Measurements from ENCODE around the gene FBLIM1.

The FBLIM1 gene

GRCh38 chr1:15748690-15749398 is 9.8 kb upstream of the FBLIM1 start:
- Histone ChIP-seq H3K36me3 (ENCODE audit: control insufficient read depth in 2 of 2, insufficient read depth in 2 of 2, low read length in 2 of 2) (no peaks in the 10 kb centered on the region), H3K4me3 (ENCODE audit: low read length in 2 of 2) (no peak overlapping the region), H3K4me1 (ENCODE audit: control insufficient read depth, insufficient read depth, low read length) (peaks cover 11% of the 10 kb centered on the region), H3K27me3 (ENCODE audit: control insufficient read depth in 1 of 2, insufficient read depth in 2 of 2, low read length in 2 of 2) (no peaks in the 10 kb centered on the region), H3K9ac (ENCODE audit: low read length in 2 of 2) (no peak overlapping the region), H3K9me3 (ENCODE audit: control insufficient read depth in 2 of 2, low read length in 2 of 2) (no peaks in the 10 kb centered on the region), H3K27ac (ENCODE audit: low read length) (no peak overlapping the region)

DNA sequence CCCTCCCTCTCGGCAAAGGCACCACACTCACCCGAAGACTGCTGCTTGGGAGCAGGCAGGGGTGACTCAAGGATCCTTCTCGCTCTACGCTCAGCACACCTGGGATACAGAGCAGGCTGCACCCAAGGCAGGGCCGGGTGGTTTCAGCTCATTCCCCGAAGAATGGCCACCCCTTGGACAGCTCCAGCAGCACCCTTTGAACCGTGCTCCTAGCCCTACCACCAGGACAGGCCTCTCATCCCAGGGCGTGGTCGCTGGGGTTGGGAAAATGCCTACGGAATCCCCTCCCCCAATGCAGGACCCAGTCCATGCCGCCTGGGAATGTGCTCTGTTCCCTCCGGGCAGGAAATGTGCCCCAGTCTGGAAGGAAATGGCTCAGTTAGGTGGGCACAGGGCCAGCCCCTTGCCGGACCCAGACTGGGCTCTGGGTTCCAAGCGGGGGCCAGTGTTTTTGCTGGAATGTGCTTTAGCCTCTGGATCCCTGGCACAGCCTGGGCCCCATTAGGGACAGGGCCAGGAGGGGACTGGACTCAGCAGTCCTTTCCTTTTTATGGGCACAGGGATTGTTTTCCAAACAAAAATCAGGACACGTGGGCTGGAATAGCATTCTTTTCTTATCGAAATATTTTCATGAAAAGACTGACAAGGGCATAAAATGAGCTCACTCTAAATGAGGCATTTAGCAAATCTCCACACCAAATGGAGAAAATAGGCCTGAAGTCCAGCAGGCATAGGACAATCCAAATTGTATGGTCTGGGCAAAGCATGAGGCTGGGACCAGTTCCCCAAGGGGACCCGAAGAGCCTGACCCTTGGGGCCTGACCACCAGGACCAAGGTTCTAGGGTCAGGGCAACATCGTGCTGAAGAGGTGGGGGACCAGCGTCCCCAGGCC is 8.9 kb upstream of the FBLIM1 start:
- H3K4me1 ChIP-seq (ENCODE audit: control insufficient read depth, insufficient read depth, low read length): peaks cover 11% of the 10 kb centered on the region
- H3K27me3 ChIP-seq (ENCODE audit: control insufficient read depth in 1 of 2, insufficient read depth in 2 of 2, low read length in 2 of 2): no peaks in the 10 kb centered on the region
- H3K36me3 ChIP-seq (ENCODE audit: control insufficient read depth in 2 of 2, insufficient read depth in 2 of 2, low read length in 2 of 2): no peaks in the 10 kb centered on the region
- H3K9me3 ChIP-seq (ENCODE audit: control insufficient read depth in 2 of 2, low read length in 2 of 2): no peaks in the 10 kb centered on the region
- no peak overlapping the region for H3K4me3 ChIP-seq (ENCODE audit: low read length in 2 of 2)
- H3K9ac ChIP-seq (ENCODE audit: low read length in 2 of 2): no peak overlapping the region
- no peak overlapping the region for H3K27ac ChIP-seq (ENCODE audit: low read length)

- Histone ChIP-seq H3K4me3 (ENCODE audit: low read length in 2 of 2) (no peak overlapping the region), H3K4me1 (ENCODE audit: control insufficient read depth, insufficient read depth, low read length) (peaks cover 11% of the 10 kb centered on the region), H3K9ac (ENCODE audit: low read length in 2 of 2) (no peak overlapping the region), H3K27ac (ENCODE audit: low read length) (no peak overlapping the region), H3K9me3 (ENCODE audit: control insufficient read depth in 2 of 2, low read length in 2 of 2) (no peaks in the 10 kb centered on the region), H3K36me3 (ENCODE audit: control insufficient read depth in 2 of 2, insufficient read depth in 2 of 2, low read length in 2 of 2) (no peaks in the 10 kb centered on the region), H3K27me3 (ENCODE audit: control insufficient read depth in 1 of 2, insufficient read depth in 2 of 2, low read length in 2 of 2) (no peaks in the 10 kb centered on the region)
Measured at GRCh38 chr1:15750924-15751323, 7.7 kb upstream of the FBLIM1 start.

- Histone ChIP-seq H3K9ac (ENCODE audit: low read length in 2 of 2) (no peak overlapping the region), H3K36me3 (ENCODE audit: control insufficient read depth in 2 of 2, insufficient read depth in 2 of 2, low read length in 2 of 2) (no peaks in the 10 kb centered on the region), H3K27ac (ENCODE audit: low read length) (no peak overlapping the region)
Measured at GRCh38 chr1:15751717-15752116, 6.9 kb upstream of the FBLIM1 start.

GRCh38 chr1:15753776-15754175 is 4.8 kb upstream of the FBLIM1 start:
- Histone ChIP-seq H3K27me3 (ENCODE audit: control insufficient read depth in 1 of 2, insufficient read depth in 2 of 2, low read length in 2 of 2) (no peaks in the 10 kb centered on the region), H3K9me3 (ENCODE audit: control insufficient read depth in 2 of 2, low read length in 2 of 2) (no peaks in the 10 kb centered on the region), H3K4me3 (ENCODE audit: low read length in 2 of 2) (no peak overlapping the region), H3K9ac (ENCODE audit: low read length in 2 of 2) (no peak overlapping the region), H3K4me1 (ENCODE audit: control insufficient read depth, insufficient read depth, low read length) (peaks cover 19% of the 10 kb centered on the region), H3K27ac (ENCODE audit: low read length) (no peak overlapping the region), H3K36me3 (ENCODE audit: control insufficient read depth in 2 of 2, insufficient read depth in 2 of 2, low read length in 2 of 2) (no peaks in the 10 kb centered on the region)

More at GRCh38 chr1:15751717-15752116, 6.9 kb upstream of the FBLIM1 start:
- Histone ChIP-seq H3K4me1 (ENCODE audit: control insufficient read depth, insufficient read depth, low read length) (peaks cover 11% of the 10 kb centered on the region), H3K27me3 (ENCODE audit: control insufficient read depth in 1 of 2, insufficient read depth in 2 of 2, low read length in 2 of 2) (no peaks in the 10 kb centered on the region), H3K9me3 (ENCODE audit: control insufficient read depth in 2 of 2, low read length in 2 of 2) (no peaks in the 10 kb centered on the region), H3K4me3 (ENCODE audit: low read length in 2 of 2) (no peak overlapping the region)

GRCh38 chr1:15755021-15755645 is 3.5 kb upstream of the FBLIM1 start:
- no peak overlapping the region for H3K4me3 ChIP-seq (ENCODE audit: low read length in 2 of 2)

DNA sequence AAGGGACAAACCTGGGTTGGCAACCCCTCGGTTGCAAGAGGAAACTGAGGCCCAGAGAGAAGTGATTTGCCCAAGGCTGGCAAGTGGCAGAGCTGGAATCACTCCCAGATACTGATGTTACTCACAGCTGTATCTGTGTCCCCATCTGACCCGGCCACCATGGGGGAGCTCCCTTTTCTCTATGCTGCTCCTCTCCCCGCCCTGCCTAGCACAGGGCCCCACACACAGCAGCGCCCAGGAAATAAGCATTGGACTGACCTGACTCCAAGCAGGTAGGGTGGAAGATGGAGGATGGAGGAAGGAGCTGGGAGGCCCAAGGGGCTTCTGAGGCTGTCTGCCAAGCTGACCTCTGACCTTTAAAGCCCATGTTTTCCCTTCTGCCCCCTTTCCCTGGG is 3.0 kb upstream of the FBLIM1 start:
- H3K9ac ChIP-seq (ENCODE audit: low read length in 2 of 2): no peak overlapping the region
- peaks cover 18% of the 10 kb centered on the region for H3K4me1 ChIP-seq (ENCODE audit: control insufficient read depth, insufficient read depth, low read length)
- no peak overlapping the region for H3K27ac ChIP-seq (ENCODE audit: low read length)
- H3K36me3 ChIP-seq (ENCODE audit: control insufficient read depth in 2 of 2, insufficient read depth in 2 of 2, low read length in 2 of 2): no peaks in the 10 kb centered on the region
- no peak overlapping the region for H3K4me3 ChIP-seq (ENCODE audit: low read length in 2 of 2)
- H3K27me3 ChIP-seq (ENCODE audit: control insufficient read depth in 1 of 2, insufficient read depth in 2 of 2, low read length in 2 of 2): no peaks in the 10 kb centered on the region
- H3K9me3 ChIP-seq (ENCODE audit: control insufficient read depth in 2 of 2, low read length in 2 of 2): no peaks in the 10 kb centered on the region

More at GRCh38 chr1:15755021-15755645, 3.5 kb upstream of the FBLIM1 start:
- H3K27ac ChIP-seq (ENCODE audit: low read length): no peak overlapping the region
- no peaks in the 10 kb centered on the region for H3K9me3 ChIP-seq (ENCODE audit: control insufficient read depth in 2 of 2, low read length in 2 of 2)
- H3K27me3 ChIP-seq (ENCODE audit: control insufficient read depth in 1 of 2, insufficient read depth in 2 of 2, low read length in 2 of 2): no peaks in the 10 kb centered on the region
- H3K9ac ChIP-seq (ENCODE audit: low read length in 2 of 2): no peak overlapping the region
- peaks cover 16% of the 10 kb centered on the region for H3K4me1 ChIP-seq (ENCODE audit: control insufficient read depth, insufficient read depth, low read length)
- no peaks in the 10 kb centered on the region for H3K36me3 ChIP-seq (ENCODE audit: control insufficient read depth in 2 of 2, insufficient read depth in 2 of 2, low read length in 2 of 2)

- Histone ChIP-seq H3K27me3 (ENCODE audit: control insufficient read depth in 1 of 2, insufficient read depth in 2 of 2, low read length in 2 of 2) (no peaks in the 10 kb centered on the region), H3K27ac (ENCODE audit: low read length) (no peak overlapping the region), H3K4me1 (ENCODE audit: control insufficient read depth, insufficient read depth, low read length) (peaks cover 24% of the 10 kb centered on the region), H3K36me3 (ENCODE audit: control insufficient read depth in 2 of 2, insufficient read depth in 2 of 2, low read length in 2 of 2) (no peaks in the 10 kb centered on the region), H3K9ac (ENCODE audit: low read length in 2 of 2) (no peak overlapping the region), H3K9me3 (ENCODE audit: control insufficient read depth in 2 of 2, low read length in 2 of 2) (no peaks in the 10 kb centered on the region), H3K4me3 (ENCODE audit: low read length in 2 of 2) (no peak overlapping the region)
Measured at GRCh38 chr1:15756143-15757015, 2.2 kb upstream of the FBLIM1 start.

DNA sequence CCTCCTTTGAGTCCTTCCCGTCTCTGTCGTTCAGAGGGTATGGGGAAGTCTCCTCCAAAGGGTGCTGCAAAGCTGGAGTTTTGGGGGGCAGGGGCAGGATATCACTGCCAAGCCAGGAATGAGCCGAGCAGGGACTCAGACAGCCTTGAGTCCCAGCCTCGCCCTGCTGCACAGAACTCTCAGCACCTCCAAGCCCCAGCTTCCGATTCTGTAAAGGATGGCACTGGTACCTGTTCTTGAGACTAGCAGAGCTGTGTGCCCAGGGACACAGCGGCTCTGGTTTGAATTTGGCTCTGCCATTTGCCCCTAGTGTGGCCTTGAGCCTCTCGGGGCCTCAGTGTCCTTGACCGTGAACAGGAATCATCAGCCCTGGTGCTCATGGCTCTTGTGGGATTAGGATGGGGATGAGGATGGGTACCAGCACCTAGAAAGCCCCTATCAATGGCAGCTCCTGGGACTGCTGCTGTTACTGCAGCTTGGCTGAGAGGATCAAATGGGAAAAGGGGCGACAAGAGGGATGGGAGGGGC is 1.5 kb upstream of the FBLIM1 start:
- Histone ChIP-seq H3K4me3 (ENCODE audit: low read length in 2 of 2) (peak overlapping the region in 1 of 2 donors; percentile 15), H3K9me3 (ENCODE audit: control insufficient read depth in 2 of 2, low read length in 2 of 2) (no peaks in the 10 kb centered on the region), H3K27me3 (ENCODE audit: control insufficient read depth in 1 of 2, insufficient read depth in 2 of 2, low read length in 2 of 2) (no peaks in the 10 kb centered on the region), H3K36me3 (ENCODE audit: control insufficient read depth in 2 of 2, insufficient read depth in 2 of 2, low read length in 2 of 2) (no peaks in the 10 kb centered on the region), H3K9ac (ENCODE audit: low read length in 2 of 2) (no peak overlapping the region), H3K27ac (ENCODE audit: low read length) (peak overlapping the region; percentile 49), H3K4me1 (ENCODE audit: control insufficient read depth, insufficient read depth, low read length) (peaks cover 24% of the 10 kb centered on the region)

Data from stomach smooth muscle (tissue), 2 donors.